ENCODE measurements around the gene WDPCP.
"Not testable (repeated sequence)": the region's sequence is repeated elsewhere in the genome, so short reads cannot be mapped to it uniquely, and the experiment has no call there.

Gene WDPCP

GRCh38 chr2:63436488-63436887 lies 151.8 kb downstream of the WDPCP start:
- no peak for DNase-seq

GRCh38 chr2:63435070-63435469 lies 153.2 kb downstream of the WDPCP start:
- DNase-seq, result no peak

- no peak for DNase-seq
Observed at GRCh38 chr2:63434024-63435001, 154.0 kb downstream of the WDPCP start.

GRCh38 chr2:63432373-63432772 lies 155.9 kb downstream of the WDPCP start:
- DNase-seq, result peak; percentile 5

GRCh38 chr2:63425606-63426005 lies 162.7 kb downstream of the WDPCP start:
- DNase-seq, result no peak

GRCh38 chr2:63425079-63425416 lies 163.2 kb downstream of the WDPCP start:
- no peak for DNase-seq

GRCh38 chr2:63424329-63425078 lies 163.8 kb downstream of the WDPCP start:
- peak; percentile 68 for DNase-seq

GRCh38 chr2:63422556-63422955 lies 165.7 kb downstream of the WDPCP start:
- DNase-seq, result no peak

- DNase-seq, result no peak
Observed at GRCh38 chr2:63408530-63408929, 179.7 kb downstream of the WDPCP start.

GRCh38 chr2:63406641-63407040 lies 181.6 kb downstream of the WDPCP start:
- no peak for DNase-seq

- no peak for DNase-seq
Observed at GRCh38 chr2:63403820-63404219, 184.5 kb downstream of the WDPCP start.

GRCh38 chr2:63402889-63403288 lies 185.4 kb downstream of the WDPCP start:
- not testable (repeated sequence) for DNase-seq

GRCh38 chr2:63399156-63399555 lies 189.1 kb downstream of the WDPCP start:
- DNase-seq, result no peak

- DNase-seq, result no peak
Observed at GRCh38 chr2:63379451-63379850, 208.8 kb downstream of the WDPCP start.

GRCh38 chr2:63378589-63378988 lies 209.7 kb downstream of the WDPCP start:
- no peak for DNase-seq

GRCh38 chr2:63374341-63374740 lies 213.9 kb downstream of the WDPCP start:
- DNase-seq, result no peak

GRCh38 chr2:63372549-63372948 lies 215.7 kb downstream of the WDPCP start:
- no peak for DNase-seq

- DNase-seq, result no peak
Observed at GRCh38 chr2:63369146-63369545, 219.1 kb downstream of the WDPCP start.

- peak; percentile 4 for DNase-seq
Observed at GRCh38 chr2:63364866-63365265, 223.4 kb downstream of the WDPCP start.

GRCh38 chr2:63357722-63358121 lies 230.6 kb downstream of the WDPCP start:
- not testable (repeated sequence) for DNase-seq

- DNase-seq, result no peak
Observed at GRCh38 chr2:63347361-63347760, 240.9 kb downstream of the WDPCP start.

GRCh38 chr2:63346411-63346810 lies 241.9 kb downstream of the WDPCP start:
- DNase-seq, result no peak

GRCh38 chr2:63345285-63345633 lies 243.0 kb downstream of the WDPCP start:
- DNase-seq, result no peak

Data from hematopoietic multipotent progenitor cell treated with erythropoietin and hydrocortisone succinate and interleukin-3 and kit ligand, for 6 days (in vitro differentiated cells).